K562 (cell line): ENCODE measurements around the gene SV2C. TPM values are rescaled to one million over a fixed set of nuclear protein-coding genes. Genes with fewer than 3 reads are reported as not detected.

Source experiments
- BACH1 ChIP-seq: fragments of 200-800 bp; sonication (Bioruptor generic); IDR thresholded peaks from 2 replicates; pipeline ENCODE4 v1.6.1; 2016; ENCODE audit warnings: missing genetic modification characterization, missing compliant biosample characterization
- DNMT1 ChIP-seq: fragments of 450-650 bp; IDR thresholded peaks from 2 replicates; pipeline ENCODE4 v1.6.1; 2016; ENCODE audit warnings: antibody characterized with exemption, mild to moderate bottlenecking
- HMBOX1 ChIP-seq: sonication (generic); IDR thresholded peaks from 2 replicates; pipeline ENCODE4 v1.6.1; 2016
- NELFE ChIP-seq: IDR thresholded peaks from 2 replicates; pipeline ENCODE4 v1.6.1; 2011; ENCODE audit warnings: mild to moderate bottlenecking; ENCODE audit not compliant: insufficient read depth, insufficient read length
- NR2F6 ChIP-seq: fragments of 450-650 bp; formaldehyde crosslinking; IDR thresholded peaks from 2 replicates; pipeline ENCODE4 v1.4.0; 2020; ENCODE audit warnings: mild to moderate bottlenecking
- OTX1 ChIP-seq: fragments of 450-650 bp; formaldehyde crosslinking; IDR thresholded peaks from 2 replicates; pipeline ENCODE4 v1.4.0; 2022; ENCODE audit warnings: mild to moderate bottlenecking
- PRDM10 ChIP-seq: fragments of 450-650 bp; IDR thresholded peaks from 2 replicates; pipeline ENCODE4 v1.6.1; 2018; ENCODE audit not compliant: partially characterized antibody
- PRPF4 ChIP-seq: fragments of 200-400 bp; formaldehyde crosslinking; IDR thresholded peaks from one replicate; pipeline ENCODE4 v1.6.1; 2017; ENCODE audit warnings: low read length, low read depth, mild to moderate bottlenecking; ENCODE audit not compliant: insufficient read depth, poor library complexity, severe bottlenecking
- RAD21 ChIP-seq, 2 experiments: fragments of 250-450 bp in 1 of 2; fragments of 450-650 bp in 1 of 2; sonication (Bioruptor Pico) in 1 of 2; formaldehyde crosslinking in 1 of 2; IDR thresholded peaks in 1 of 2; conservative IDR thresholded peaks in 1 of 2; 2 replicates each; pipeline versions ENCODE4 v1.4.0 to v1.8.0; 2020 to 2022; ENCODE audit warnings: mild to moderate bottlenecking in 2 of 2, moderate library complexity in 1 of 2
- SMARCB1 ChIP-seq: IDR thresholded peaks from 2 replicates; pipeline ENCODE4 v1.6.1; 2011; ENCODE audit warnings: improper control_type of control experiment, low read depth; ENCODE audit not compliant: insufficient read length
- XRCC4 ChIP-seq: IDR thresholded peaks from one replicate; pipeline ENCODE4 v1.6.1; 2011; ENCODE audit not compliant: insufficient read depth, insufficient read length; ENCODE audit errors: extremely low read depth
- ZNF224 ChIP-seq: sonication (generic); formaldehyde crosslinking; IDR thresholded peaks from 2 replicates; pipeline ENCODE4 v1.8.0; 2022; ENCODE audit warnings: mild to moderate bottlenecking, missing genetic modification reagents
- ZNF311 ChIP-seq: fragments of 250-450 bp; sonication (Bioruptor Pico); IDR thresholded peaks from 2 replicates; pipeline ENCODE4 v1.4.0; 2020; ENCODE audit warnings: mild to moderate bottlenecking, moderate library complexity
- ZNF764 ChIP-seq: fragments of 250-450 bp; sonication (Bioruptor Pico); IDR thresholded peaks from 2 replicates; pipeline ENCODE4 v1.4.0; 2020; ENCODE audit warnings: low read depth, mild to moderate bottlenecking, moderate library complexity
- polyA plus RNA-seq, 8 experiments: library from polyadenylated mRNA; depleted of rRNA in 4 of 8; stranded (reverse) in 5 of 8; unstranded in 3 of 8; fragments of >200 nt; fragmentation: Nextera tagmentation in 2 of 8; fragmentation: Illumina TruSeq in 1 of 8; extraction: Ambion mirVana in 2 of 8; extraction: Trizol in 1 of 8; gene quantifications; 2 replicates each; pipeline versions ENCODE4 v1.2.1 to v1.2.3, GENCODE V29; 2011 to 2014; ENCODE audit warnings: inconsistent platforms in 1 of 8, missing spikeins in 1 of 8
- total RNA-seq, 7 experiments: library from RNA; depleted of rRNA in 6 of 7; stranded (reverse); fragments of >200 nt in 6 of 7; fragmentation: Illumina TruSeq in 2 of 7; extraction: Trizol in 2 of 7; gene quantifications; 2 replicates each; pipeline versions ENCODE4 v1.2.1 to v1.2.3, GENCODE V29; 2011 to 2021; ENCODE audit warnings: low replicate concordance in 1 of 7
- TF ChIP-seq, protein P1 (sequence below): fragments of 450-650 bp; IDR thresholded peaks from 2 replicates; pipeline ENCODE4 v1.6.1; 2018; ENCODE audit warnings: mild to moderate bottlenecking, low read depth; ENCODE audit not compliant: partially characterized antibody
- TF ChIP-seq, protein P2 (sequence below): sonication (generic); formaldehyde crosslinking; IDR thresholded peaks from 2 replicates; pipeline ENCODE4 v1.8.0; 2022; ENCODE audit warnings: mild to moderate bottlenecking, missing genetic modification reagents
- TF ChIP-seq, protein P3 (sequence below): sonication (generic); formaldehyde crosslinking; IDR thresholded peaks from 2 replicates; pipeline ENCODE4 v1.9.0; 2022; ENCODE audit warnings: mild to moderate bottlenecking, missing genetic modification reagents

The SV2C gene
- total and polyA plus RNA-seq, 9 of the 15 experiments (the other 6 are each of a cell fraction or from before 2014, with no cell fraction given) = 0.05 TPM; not detected in 8

- TF ChIP-seq XRCC4 = no peak
- TF ChIP-seq BACH1 (tag) = peak; percentile 79
- TF ChIP-seq, protein P1, sequence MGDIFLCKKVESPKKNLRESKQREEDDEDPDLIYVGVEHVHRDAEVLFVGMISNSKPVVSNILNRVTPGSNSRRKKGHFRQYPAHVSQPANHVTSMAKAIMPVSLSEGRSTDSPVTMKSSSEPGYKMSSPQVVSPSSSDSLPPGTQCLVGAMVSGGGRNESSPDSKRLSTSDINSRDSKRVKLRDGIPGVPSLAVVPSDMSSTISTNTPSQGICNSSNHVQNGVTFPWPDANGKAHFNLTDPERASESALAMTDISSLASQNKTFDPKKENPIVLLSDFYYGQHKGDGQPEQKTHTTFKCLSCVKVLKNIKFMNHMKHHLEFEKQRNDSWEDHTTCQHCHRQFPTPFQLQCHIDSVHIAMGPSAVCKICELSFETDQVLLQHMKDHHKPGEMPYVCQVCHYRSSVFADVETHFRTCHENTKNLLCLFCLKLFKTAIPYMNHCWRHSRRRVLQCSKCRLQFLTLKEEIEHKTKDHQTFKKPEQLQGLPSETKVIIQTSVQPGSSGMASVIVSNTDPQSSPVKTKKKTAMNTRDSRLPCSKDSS = no peak
- TF ChIP-seq ZNF311 (CRISPR knock-in tag) = no peak
- peak; percentile 63 for TF ChIP-seq PRDM10
- TF ChIP-seq OTX1 (CRISPR knock-in tag) = no peak
- no peak for TF ChIP-seq PRPF4
- TF ChIP-seq SMARCB1 = no peak
- no peak for TF ChIP-seq ZNF224 (CRISPR knock-in tag)
- no peak for TF ChIP-seq DNMT1
- TF ChIP-seq HMBOX1 = no peak
- no peak for TF ChIP-seq ZNF764
- TF ChIP-seq NR2F6 (CRISPR knock-in tag) = no peak
- TF ChIP-seq, protein P2, sequence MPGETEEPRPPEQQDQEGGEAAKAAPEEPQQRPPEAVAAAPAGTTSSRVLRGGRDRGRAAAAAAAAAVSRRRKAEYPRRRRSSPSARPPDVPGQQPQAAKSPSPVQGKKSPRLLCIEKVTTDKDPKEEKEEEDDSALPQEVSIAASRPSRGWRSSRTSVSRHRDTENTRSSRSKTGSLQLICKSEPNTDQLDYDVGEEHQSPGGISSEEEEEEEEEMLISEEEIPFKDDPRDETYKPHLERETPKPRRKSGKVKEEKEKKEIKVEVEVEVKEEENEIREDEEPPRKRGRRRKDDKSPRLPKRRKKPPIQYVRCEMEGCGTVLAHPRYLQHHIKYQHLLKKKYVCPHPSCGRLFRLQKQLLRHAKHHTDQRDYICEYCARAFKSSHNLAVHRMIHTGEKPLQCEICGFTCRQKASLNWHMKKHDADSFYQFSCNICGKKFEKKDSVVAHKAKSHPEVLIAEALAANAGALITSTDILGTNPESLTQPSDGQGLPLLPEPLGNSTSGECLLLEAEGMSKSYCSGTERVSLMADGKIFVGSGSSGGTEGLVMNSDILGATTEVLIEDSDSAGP (CRISPR knock-in tag) = no peak
- no peak for TF ChIP-seq NELFE
- no peak for TF ChIP-seq RAD21 (CRISPR knock-in tag; conservative IDR thresholded peaks at IDR 0.05 in 1 of 2, IDR thresholded peaks at IDR 0.05 in 1 of 2)
- TF ChIP-seq, protein P3, sequence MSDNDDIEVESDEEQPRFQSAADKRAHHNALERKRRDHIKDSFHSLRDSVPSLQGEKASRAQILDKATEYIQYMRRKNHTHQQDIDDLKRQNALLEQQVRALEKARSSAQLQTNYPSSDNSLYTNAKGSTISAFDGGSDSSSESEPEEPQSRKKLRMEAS (CRISPR knock-in tag) = no peak
These were observed 97.9 kb downstream of the SV2C start (continued) for GRCh38 chr5:76180814-76181805.
